H1 (cell line): ENCODE data around the gene LEMD1. TPM values are rescaled to one million over a fixed set of nuclear protein-coding genes. Genes with fewer than 3 reads are reported as not detected.

ENCODE experiments used
- EGR1 ChIP-seq: IDR thresholded peaks from 2 replicates; pipeline ENCODE4 v1.6.1; 2011; ENCODE audit warnings: low read depth, low read length, borderline replicate concordance
- SP1 ChIP-seq: IDR thresholded peaks from 2 replicates; pipeline ENCODE4 v1.6.1; 2011; ENCODE audit warnings: low read depth, low read length
- TCF12 ChIP-seq: IDR thresholded peaks from 2 replicates; pipeline ENCODE4 v1.6.1; 2011; ENCODE audit warnings: low read depth, mild to moderate bottlenecking, low read length
- polyA plus RNA-seq, 7 experiments: library from polyadenylated mRNA; depleted of rRNA in 3 of 7; stranded (reverse) in 5 of 7; unstranded in 2 of 7; fragments of >200 nt in 5 of 7; fragments of 200-250 nt in 2 of 7; gene quantifications; 1 replicate in 5 of 7; 2 replicates in 1 of 7; 4 replicates in 1 of 7; pipeline versions ENCODE4 v1.2.1 to v1.2.3, GENCODE V29; 2011 to 2013; ENCODE audit warnings: missing spikeins in 2 of 7, mixed read lengths in 2 of 7
- total RNA-seq: library from RNA; stranded (reverse); fragmentation: NEBNext Ultra II Directional; extraction: Animal tissue kit (Norgen Biotek cat#: 25700); gene quantifications from 2 replicates; pipeline ENCODE4 v1.2.1, GENCODE V29; 2021
- TF ChIP-seq, protein P1 (sequence below): IDR thresholded peaks from 2 replicates; pipeline ENCODE4 v1.6.1; 2012; ENCODE audit warnings: inconsistent platforms

Gene LEMD1
- total and polyA plus RNA-seq, 2 of the 8 experiments (the other 6 are each of a cell fraction or from before 2014, with no cell fraction given): 10.0 to 10.5 TPM

DNA sequence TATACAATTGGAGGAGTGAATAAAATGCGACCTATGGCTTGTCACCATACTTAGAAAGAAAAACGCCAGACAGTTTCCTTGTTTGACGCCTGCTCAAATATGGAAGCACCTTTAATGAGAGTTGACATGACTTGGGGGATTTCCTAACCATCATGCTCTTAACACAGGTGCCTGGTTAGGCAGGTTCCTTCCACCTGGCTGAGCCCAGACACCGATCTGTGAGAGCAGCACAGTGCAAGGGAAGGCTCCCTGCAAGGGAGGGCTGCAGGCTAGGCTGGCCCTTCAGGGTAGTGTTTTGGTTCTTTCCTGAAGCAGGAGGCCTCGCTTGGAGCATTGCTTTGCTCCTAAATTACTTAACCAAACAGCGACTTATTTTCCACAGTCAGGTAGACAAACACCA, 40.6 kb downstream of the LEMD1 start (continued):
- TF ChIP-seq, protein P1, sequence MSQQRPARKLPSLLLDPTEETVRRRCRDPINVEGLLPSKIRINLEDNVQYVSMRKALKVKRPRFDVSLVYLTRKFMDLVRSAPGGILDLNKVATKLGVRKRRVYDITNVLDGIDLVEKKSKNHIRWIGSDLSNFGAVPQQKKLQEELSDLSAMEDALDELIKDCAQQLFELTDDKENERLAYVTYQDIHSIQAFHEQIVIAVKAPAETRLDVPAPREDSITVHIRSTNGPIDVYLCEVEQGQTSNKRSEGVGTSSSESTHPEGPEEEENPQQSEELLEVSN: no peak
- TF ChIP-seq TCF12 (no peak), SP1 (no peak), EGR1 (no peak)
- TF ChIP-seq, all 59 proteins: peak for 0
